Keratinocyte (primary cell): Measurements from ENCODE around the gene CFAP210. TPM values are rescaled to one million over a fixed set of nuclear protein-coding genes. Genes with fewer than 3 reads are reported as not detected.

Experiments
- DNase-seq: peaks from one replicate; pipeline ENCODE4 v3.0.0-alpha.2; 2011; ENCODE audit warnings: low read depth, missing footprints, low spot score
- FAIRE-seq: peaks from 2 replicates; lab custom pipeline; 2011; peaks lifted over from hg19 to GRCh38; lab: Jason Lieb, UNC
- H2AFZ ChIP-seq: 2 replicates; pipeline ENCODE4 v1.6.0; 2012; ENCODE audit warnings: low read length, control low read depth, inconsistent platforms; ENCODE audit not compliant: control insufficient read depth
- H3K27ac ChIP-seq: 2 replicates; pipeline ENCODE4 v1.5.1; 2011; ENCODE audit warnings: low read length; ENCODE audit not compliant: control insufficient read depth, insufficient read depth
- H3K27me3 ChIP-seq: 3 replicates; pipeline ENCODE4 v1.6.0; 2011; ENCODE audit warnings: low read length; ENCODE audit not compliant: control insufficient read depth, insufficient read depth; ENCODE audit errors: extremely low read depth
- H3K36me3 ChIP-seq, 2 experiments: 2 replicates in 1 of 2; 3 replicates in 1 of 2; pipeline ENCODE4 v1.5.1; 2011; ENCODE audit warnings: low read length in 2 of 2, mild to moderate bottlenecking in 1 of 2; ENCODE audit not compliant: control insufficient read depth in 2 of 2, insufficient read depth in 2 of 2; ENCODE audit errors: extremely low read depth in 1 of 2
- H3K4me1 ChIP-seq: 3 replicates; pipeline ENCODE4 v1.5.1; 2011; ENCODE audit warnings: low read length; ENCODE audit not compliant: control insufficient read depth, insufficient read depth; ENCODE audit errors: extremely low read depth
- H3K4me2 ChIP-seq: 3 replicates; pipeline ENCODE4 v1.6.0; 2011; ENCODE audit warnings: low read depth, low read length; ENCODE audit not compliant: control insufficient read depth, insufficient read depth; ENCODE audit errors: extremely low read depth
- H3K4me3 ChIP-seq, 3 experiments: fragments of 200-600 bp in 1 of 3; sonication (generic) in 1 of 3; 2 replicates in 2 of 3; 3 replicates in 1 of 3; pipeline ENCODE4 v1.5.1; 2011 to 2016; ENCODE audit warnings: low read length in 3 of 3, mild to moderate bottlenecking in 3 of 3, control low read depth in 2 of 3, inconsistent platforms in 1 of 3, low read depth in 1 of 3, mixed read lengths in 1 of 3, mixed run types in 1 of 3, moderate library complexity in 1 of 3; ENCODE audit not compliant: control insufficient read depth in 2 of 3, insufficient read depth in 2 of 3; ENCODE audit errors: extremely low read depth in 1 of 3
- H3K79me2 ChIP-seq: 2 replicates; pipeline ENCODE4 v1.6.0; 2012; ENCODE audit warnings: low read length; ENCODE audit not compliant: control insufficient read depth, insufficient read depth
- H3K9ac ChIP-seq: 3 replicates; pipeline ENCODE4 v1.6.0; 2011; ENCODE audit warnings: low read length; ENCODE audit not compliant: control insufficient read depth, insufficient read depth; ENCODE audit errors: extremely low read depth
- H3K9me1 ChIP-seq: 3 replicates; pipeline ENCODE4 v1.6.0; 2011; ENCODE audit warnings: low read length; ENCODE audit not compliant: control insufficient read depth, insufficient read depth; ENCODE audit errors: extremely low read depth
- H3K9me3 ChIP-seq: 2 replicates; pipeline ENCODE4 v1.5.1; 2012; ENCODE audit warnings: low read depth, low read length; ENCODE audit not compliant: control insufficient read depth
- H4K20me1 ChIP-seq: 3 replicates; pipeline ENCODE4 v1.6.0; 2011; ENCODE audit warnings: low read length; ENCODE audit not compliant: control insufficient read depth, insufficient read depth; ENCODE audit errors: extremely low read depth
- EZH2 ChIP-seq: IDR thresholded peaks from one replicate; pipeline ENCODE4 v1.6.1; 2012; ENCODE audit warnings: inconsistent platforms, mild to moderate bottlenecking, low read length, moderate library complexity
- dilution Hi-C: fragments of 300-500 bp; cut with MboI; formaldehyde crosslinking; loops from one replicate; pipeline ENCODE4 v1.7.0; 2020; ENCODE audit warnings: low sequenced_read_pairs; ENCODE audit not compliant: extremely low pct_ligation_motif_present
- polyA plus RNA-seq, 5 experiments: library from polyadenylated mRNA; depleted of rRNA in 3 of 5; stranded (reverse) in 3 of 5; stranded (forward) in 1 of 5; unstranded in 1 of 5; fragments of >200 nt; gene quantifications; 1 replicate in 1 of 5; 2 replicates in 3 of 5; 3 replicates in 1 of 5; pipeline versions ENCODE4 v1.2.1 to v1.2.3, GENCODE V29; 2011 to 2012; ENCODE audit warnings: missing spikeins in 2 of 5, low read depth in 1 of 5, low replicate concordance in 1 of 5
- TF ChIP-seq, protein P1 (sequence below), 3 experiments: IDR thresholded peaks in 1 of 3; conservative IDR thresholded peaks in 1 of 3; optimal IDR thresholded peaks in 1 of 3; 2 replicates in 2 of 3; 3 replicates in 1 of 3; pipeline versions ENCODE3 to v1.5.1; 2011; ENCODE audit warnings: low read length in 3 of 3, mild to moderate bottlenecking in 3 of 3, moderate library complexity in 2 of 3, control low read depth in 1 of 3, inconsistent platforms in 1 of 3; ENCODE audit not compliant: insufficient read depth in 2 of 3; ENCODE audit errors: extremely low read depth in 1 of 3

CFAP210 gene
- polyA plus RNA-seq, 1 donor (not counting 4 experiments of a cell fraction or from before 2014, with no cell fraction given), result 0.30 TPM

DNA sequence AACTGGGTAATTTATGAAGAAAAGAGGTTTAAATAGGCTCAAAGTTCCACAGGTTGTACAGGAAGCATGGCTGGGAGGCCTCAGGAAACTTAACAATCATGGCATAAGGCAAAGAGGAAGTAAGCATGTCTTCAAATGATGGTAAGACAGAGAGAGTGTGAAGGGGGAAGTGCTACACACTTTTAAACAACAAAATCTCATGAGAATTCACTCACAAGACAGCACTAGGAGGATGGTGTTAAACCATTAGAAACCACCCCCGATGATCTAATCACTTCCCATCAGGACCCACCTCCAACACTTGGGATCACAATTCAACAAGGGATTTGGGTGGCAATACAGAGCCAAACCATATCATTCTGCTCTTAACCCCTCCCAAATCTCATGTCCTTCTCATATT lies 34.9 kb downstream of the CFAP210 start:
- H3K79me2 ChIP-seq, result no peaks in the 10 kb centered on the region
- FAIRE-seq (no peak), DNase-seq (no peak)
- dilution Hi-C loops, result no loop called here
- TF ChIP-seq EZH2, result no peak
- TF ChIP-seq, protein P1, sequence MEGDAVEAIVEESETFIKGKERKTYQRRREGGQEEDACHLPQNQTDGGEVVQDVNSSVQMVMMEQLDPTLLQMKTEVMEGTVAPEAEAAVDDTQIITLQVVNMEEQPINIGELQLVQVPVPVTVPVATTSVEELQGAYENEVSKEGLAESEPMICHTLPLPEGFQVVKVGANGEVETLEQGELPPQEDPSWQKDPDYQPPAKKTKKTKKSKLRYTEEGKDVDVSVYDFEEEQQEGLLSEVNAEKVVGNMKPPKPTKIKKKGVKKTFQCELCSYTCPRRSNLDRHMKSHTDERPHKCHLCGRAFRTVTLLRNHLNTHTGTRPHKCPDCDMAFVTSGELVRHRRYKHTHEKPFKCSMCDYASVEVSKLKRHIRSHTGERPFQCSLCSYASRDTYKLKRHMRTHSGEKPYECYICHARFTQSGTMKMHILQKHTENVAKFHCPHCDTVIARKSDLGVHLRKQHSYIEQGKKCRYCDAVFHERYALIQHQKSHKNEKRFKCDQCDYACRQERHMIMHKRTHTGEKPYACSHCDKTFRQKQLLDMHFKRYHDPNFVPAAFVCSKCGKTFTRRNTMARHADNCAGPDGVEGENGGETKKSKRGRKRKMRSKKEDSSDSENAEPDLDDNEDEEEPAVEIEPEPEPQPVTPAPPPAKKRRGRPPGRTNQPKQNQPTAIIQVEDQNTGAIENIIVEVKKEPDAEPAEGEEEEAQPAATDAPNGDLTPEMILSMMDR (optimal IDR thresholded peaks at IDR 0.05 in 1 of 3, IDR thresholded peaks at IDR 0.05 in 1 of 3, conservative IDR thresholded peaks at IDR 0.05 in 1 of 3; ENCODE audit: extremely low read depth in 1 of 3, insufficient read depth in 2 of 3, low read length in 3 of 3), result no peak
- H3K9me1 ChIP-seq, result no peaks in the 10 kb centered on the region
- no peaks in the 10 kb centered on the region for H4K20me1 ChIP-seq
- no peaks in the 10 kb centered on the region for H3K9me3 ChIP-seq
- H3K4me3 ChIP-seq, result no peak overlapping the region
- no peak overlapping the region for H3K4me2 ChIP-seq
- no peak overlapping the region for H3K27ac ChIP-seq
- H3K4me1 ChIP-seq, result no peaks in the 10 kb centered on the region
- peaks cover 3% of the 10 kb centered on the region for H3K27me3 ChIP-seq
- H3K36me3 ChIP-seq, result no peaks in the 10 kb centered on the region
- H2AFZ ChIP-seq, result no peak overlapping the region
- no peak overlapping the region for H3K9ac ChIP-seq

DNA sequence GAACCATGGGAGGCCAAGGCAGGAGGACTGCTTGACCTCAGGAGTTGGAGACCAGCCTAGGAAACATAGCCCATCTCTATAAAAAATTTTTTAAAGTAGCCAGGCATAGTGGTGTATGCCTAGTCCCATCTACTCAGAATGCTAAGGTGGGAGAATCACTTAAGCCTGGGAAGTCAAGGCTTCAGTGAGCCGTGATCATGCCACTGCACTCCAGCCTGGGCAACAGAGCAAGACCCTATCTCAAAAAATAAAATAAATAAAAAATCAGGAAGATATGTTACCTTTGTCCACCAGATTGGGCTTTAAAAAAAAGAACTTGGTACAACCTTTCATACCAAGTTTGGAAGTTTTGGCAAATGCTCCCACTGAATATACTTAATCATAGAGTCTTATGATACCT lies 35.3 kb downstream of the CFAP210 start:
- no peaks in the 10 kb centered on the region for H3K9me1 ChIP-seq
- DNase-seq (no peak), FAIRE-seq (no peak)
- no peak overlapping the region for H3K4me2 ChIP-seq
- H3K4me3 ChIP-seq, result no peak overlapping the region
- no peaks in the 10 kb centered on the region for H3K4me1 ChIP-seq
- no peak overlapping the region for H3K9ac ChIP-seq
- H3K36me3 ChIP-seq, result no peaks in the 10 kb centered on the region
- H3K27ac ChIP-seq, result no peak overlapping the region
- dilution Hi-C loops, result no loop called here
- no peaks in the 10 kb centered on the region for H3K79me2 ChIP-seq
- TF ChIP-seq EZH2, result no peak
- TF ChIP-seq, protein P1 (optimal IDR thresholded peaks at IDR 0.05 in 1 of 3, IDR thresholded peaks at IDR 0.05 in 1 of 3, conservative IDR thresholded peaks at IDR 0.05 in 1 of 3; ENCODE audit: extremely low read depth in 1 of 3, insufficient read depth in 2 of 3, low read length in 3 of 3), result no peak
- H4K20me1 ChIP-seq, result no peaks in the 10 kb centered on the region
- no peak overlapping the region for H2AFZ ChIP-seq
- no peaks in the 10 kb centered on the region for H3K9me3 ChIP-seq
- peaks cover 3% of the 10 kb centered on the region for H3K27me3 ChIP-seq
